ENCODE results near the gene COA1. TPM values are rescaled to one million over a fixed set of nuclear protein-coding genes. Genes with fewer than 3 reads are reported as not detected.
"Not testable (repeated sequence)": the region's sequence is repeated elsewhere in the genome, so short reads cannot be mapped to it uniquely, and the experiment has no call there.

COA1 gene
- total and polyA plus RNA-seq, 5 donors = 53.3 to 78.6 (median 63.2) TPM

DNA sequence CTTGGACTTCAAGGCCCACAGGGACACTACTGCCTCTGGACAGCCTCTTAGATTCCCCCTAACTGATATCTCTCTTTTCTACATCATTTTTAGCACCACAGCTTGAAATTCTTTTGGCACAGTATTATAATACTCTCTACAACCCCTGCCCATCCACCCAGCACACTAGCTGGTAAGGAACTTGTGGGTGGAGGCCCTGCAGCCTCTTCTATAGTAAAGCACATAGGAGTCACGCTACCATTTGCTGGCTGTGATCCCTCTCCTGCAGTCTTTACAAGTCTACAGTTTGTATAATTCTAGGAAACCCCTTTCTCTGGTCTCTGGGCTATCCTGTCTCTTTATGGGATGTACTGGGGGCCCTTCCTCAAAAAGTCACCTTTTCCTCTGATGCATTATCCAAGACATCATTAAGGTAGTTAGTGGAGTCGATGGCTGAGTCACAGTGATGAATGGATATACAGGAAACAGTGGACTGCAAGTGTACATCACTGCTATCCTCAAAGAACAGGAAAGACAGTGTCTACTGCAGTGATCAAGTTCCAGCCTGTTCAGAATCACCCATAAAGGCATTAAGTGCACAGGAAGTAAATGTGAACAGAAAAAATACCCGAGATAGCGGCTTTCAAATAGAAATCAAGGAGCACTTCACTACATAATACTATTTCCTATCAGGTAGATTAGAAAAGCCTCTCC lies 92.1 kb downstream of the COA1 start:
- peaks cover 9% of the 10 kb centered on the region for H3K4me1 ChIP-seq (ENCODE audit: control insufficient read depth, insufficient read depth, low read length)
- H3K27me3 ChIP-seq (ENCODE audit: control insufficient read depth, insufficient read depth) = no peaks in the 10 kb centered on the region
- no peak for DNase-seq
- 74% methylated on average over 4 of the region's 4 CpGs for WGBS
- H3K27ac ChIP-seq (ENCODE audit: low read length) = no peak overlapping the region
- no peaks in the 10 kb centered on the region for H3K9me3 ChIP-seq (ENCODE audit: control insufficient read depth, low read length)
- H3K4me3 ChIP-seq (ENCODE audit: low read length) = no peak overlapping the region
- no peak for ATAC-seq
- intact Hi-C loops (cut with DNase I) = no loop called here

- Histone ChIP-seq H3K27ac (ENCODE audit: low read length) (no peak overlapping the region), H3K9me3 (ENCODE audit: control insufficient read depth, low read length) (no peaks in the 10 kb centered on the region), H3K27me3 (ENCODE audit: control insufficient read depth, insufficient read depth) (no peaks in the 10 kb centered on the region), H3K4me1 (ENCODE audit: control insufficient read depth, insufficient read depth, low read length) (peaks cover 9% of the 10 kb centered on the region), H3K4me3 (ENCODE audit: low read length) (no peak overlapping the region)
- DNase-seq (no peak), ATAC-seq (peak in 1 of 2 donors; percentile 22)
- intact Hi-C loops (cut with DNase I) = no loop called here
- WGBS = 73% methylated on average over 6 of the region's 6 CpGs
These were observed 93.2 kb downstream of the COA1 start for GRCh38 chr7:43636093-43636492.

DNA sequence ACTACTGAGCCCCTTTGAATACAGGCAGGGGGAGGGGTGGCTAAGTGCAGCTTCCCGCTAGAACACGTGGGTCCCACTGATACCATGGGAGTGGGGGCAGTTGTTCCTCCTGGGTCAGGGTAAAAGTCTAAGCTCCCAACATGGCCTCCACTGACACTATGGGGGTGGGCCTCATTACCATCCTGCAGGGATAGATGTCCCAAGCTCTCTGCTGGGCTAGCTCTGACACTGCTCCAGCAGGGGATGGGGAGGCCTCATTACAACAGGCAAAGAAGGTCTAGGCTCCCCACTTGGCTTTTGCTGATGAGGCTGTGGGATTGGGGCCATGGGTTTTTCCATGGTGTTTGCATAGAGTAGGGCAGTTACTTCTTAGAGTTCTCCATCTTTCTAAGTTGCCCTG lies 94.9 kb downstream of the COA1 start:
- ATAC-seq (peak; percentile 15 to 44), DNase-seq (no peak)
- H3K4me1 ChIP-seq (ENCODE audit: control insufficient read depth, insufficient read depth, low read length) = peaks cover 2% of the 10 kb centered on the region
- intact Hi-C loops (cut with DNase I) = loop anchor here in 1 of 4 donors (5.0 kb wide), 1 partner anchor 37 kb away; no protein-coding TSS in a partner anchor
- H3K4me3 ChIP-seq (ENCODE audit: low read length) = no peak overlapping the region
- no peaks in the 10 kb centered on the region for H3K9me3 ChIP-seq (ENCODE audit: control insufficient read depth, low read length)
- 96% methylated on average over 2 of the region's 2 CpGs for WGBS
- no peak overlapping the region for H3K27ac ChIP-seq (ENCODE audit: low read length)
- no peaks in the 10 kb centered on the region for H3K27me3 ChIP-seq (ENCODE audit: control insufficient read depth, insufficient read depth)

DNA sequence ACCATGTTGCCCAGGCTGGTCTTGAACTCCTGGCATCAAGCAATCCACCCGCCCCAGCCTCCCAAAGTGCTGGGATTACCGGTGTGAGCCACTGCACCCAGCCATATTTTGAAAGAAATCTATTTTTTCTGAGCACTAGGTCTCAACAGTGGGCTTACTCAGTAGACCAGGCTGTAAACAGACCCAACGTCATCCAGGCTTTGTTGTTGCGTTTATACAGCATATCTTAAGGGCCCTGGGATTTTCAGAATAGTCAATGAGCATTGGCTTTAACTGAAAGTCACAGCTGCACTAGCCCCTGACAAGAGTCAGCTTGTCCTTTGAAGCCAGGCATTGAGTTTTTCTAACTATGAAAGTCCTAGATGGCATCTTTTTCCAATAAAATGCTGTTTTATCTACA lies 96.6 kb downstream of the COA1 start:
- ATAC-seq = no peak
- DNase-seq = peak in 1 of 3 donors; percentile 10
- Histone ChIP-seq H3K27ac (ENCODE audit: low read length) (no peak overlapping the region), H3K4me1 (ENCODE audit: control insufficient read depth, insufficient read depth, low read length) (no peaks in the 10 kb centered on the region), H3K4me3 (ENCODE audit: low read length) (no peak overlapping the region), H3K27me3 (ENCODE audit: control insufficient read depth, insufficient read depth) (no peaks in the 10 kb centered on the region), H3K9me3 (ENCODE audit: control insufficient read depth, low read length) (no peaks in the 10 kb centered on the region)
- WGBS = 95% methylated on average over 4 of the region's 4 CpGs
- intact Hi-C loops (cut with DNase I) = loop anchor here in 1 of 4 donors (5.0 kb wide), 1 partner anchor 35 kb away; no protein-coding TSS in a partner anchor

DNA sequence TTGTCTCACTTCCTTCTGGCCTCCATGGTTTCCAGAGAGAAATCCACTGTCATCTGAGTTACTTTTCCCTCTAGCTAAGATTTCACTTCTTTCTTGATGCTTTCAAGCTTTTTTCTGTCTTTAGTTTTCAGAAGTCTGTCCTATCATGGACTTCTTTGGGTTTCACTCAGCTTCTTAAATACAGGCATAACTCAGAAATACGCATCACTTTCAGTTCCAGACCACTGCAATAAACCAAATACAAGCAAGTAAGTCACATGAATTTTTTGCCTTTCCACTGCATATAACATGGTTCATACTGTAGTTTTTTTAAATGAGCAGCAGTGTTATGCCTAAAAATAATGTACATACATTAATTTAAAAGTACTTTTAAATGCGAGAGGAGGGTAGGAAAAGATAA lies 97.8 kb downstream of the COA1 start:
- intact Hi-C loops (cut with DNase I) = loop anchor here in 1 of 4 donors (5.0 kb wide), 1 partner anchor 34 kb away; no protein-coding TSS in a partner anchor

GRCh38 chr7:43630482-43630881 lies 98.8 kb downstream of the COA1 start:
- H3K27ac ChIP-seq (ENCODE audit: low read length) = no peak overlapping the region
- no peaks in the 10 kb centered on the region for H3K9me3 ChIP-seq (ENCODE audit: control insufficient read depth, low read length)
- DNase-seq (no peak), ATAC-seq (no peak)
- H3K4me1 ChIP-seq (ENCODE audit: control insufficient read depth, insufficient read depth, low read length) = peaks cover under 1% of the 10 kb centered on the region
- intact Hi-C loops (cut with DNase I) = loop anchor here in 1 of 4 donors (5.0 kb wide), 1 partner anchor 33 kb away; no protein-coding TSS in a partner anchor
- WGBS = 94% methylated on average over 3 of the region's 3 CpGs
- no peaks in the 10 kb centered on the region for H3K27me3 ChIP-seq (ENCODE audit: control insufficient read depth, insufficient read depth)
- H3K4me3 ChIP-seq (ENCODE audit: low read length) = no peak overlapping the region

More for the DNA sequence above, 97.8 kb downstream of the COA1 start:
- no peaks in the 10 kb centered on the region for H3K4me1 ChIP-seq (ENCODE audit: control insufficient read depth, insufficient read depth, low read length)
- H3K4me3 ChIP-seq (ENCODE audit: low read length) = no peak overlapping the region
- H3K27me3 ChIP-seq (ENCODE audit: control insufficient read depth, insufficient read depth) = no peaks in the 10 kb centered on the region
- no peak for ATAC-seq
- no peaks in the 10 kb centered on the region for H3K9me3 ChIP-seq (ENCODE audit: control insufficient read depth, low read length)
- WGBS = 98% methylated on average over 2 of the region's 2 CpGs
- H3K27ac ChIP-seq (ENCODE audit: low read length) = no peak overlapping the region
- no peak for DNase-seq

DNA sequence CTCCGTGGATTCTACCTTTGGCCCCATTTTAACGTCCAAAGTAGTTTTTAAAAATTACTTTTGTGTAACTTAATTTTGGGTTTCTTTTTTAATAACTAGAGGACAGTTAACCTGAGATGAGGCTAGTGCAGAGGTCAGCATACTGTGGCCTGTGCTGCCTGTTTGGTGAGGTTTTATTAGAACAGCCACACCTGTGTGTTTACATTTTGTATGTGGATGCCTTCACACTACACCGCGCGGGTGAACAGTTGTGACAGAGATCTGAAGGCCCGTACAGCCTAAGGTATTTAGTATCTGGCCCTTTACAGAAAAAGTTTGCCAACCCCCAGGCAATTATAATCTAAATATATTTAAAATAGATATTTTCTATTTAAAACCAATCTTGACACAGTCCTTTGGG lies 99.5 kb downstream of the COA1 start:
- intact Hi-C loops (cut with DNase I) = loop anchor here in 1 of 4 donors (5.0 kb wide), 1 partner anchor 33 kb away; no protein-coding TSS in a partner anchor

GRCh38 chr7:43628431-43628830 lies 100.9 kb downstream of the COA1 start:
- ATAC-seq (no peak), DNase-seq (no peak)
- H3K4me3 ChIP-seq (ENCODE audit: low read length) = no peak overlapping the region
- intact Hi-C loops (cut with DNase I) = no loop called here
- no peaks in the 10 kb centered on the region for H3K9me3 ChIP-seq (ENCODE audit: control insufficient read depth, low read length)
- no peaks in the 10 kb centered on the region for H3K27me3 ChIP-seq (ENCODE audit: control insufficient read depth, insufficient read depth)
- no peak overlapping the region for H3K27ac ChIP-seq (ENCODE audit: low read length)
- peaks cover 1% of the 10 kb centered on the region for H3K4me1 ChIP-seq (ENCODE audit: control insufficient read depth, insufficient read depth, low read length)
- whole genome bisulfite sequencing = 89% methylated on average over 2 of the region's 2 CpGs

More for the DNA sequence above, 99.5 kb downstream of the COA1 start:
- WGBS = 92% methylated on average over 6 of the region's 6 CpGs
- H3K9me3 ChIP-seq (ENCODE audit: control insufficient read depth, low read length) = no peaks in the 10 kb centered on the region
- H3K27ac ChIP-seq (ENCODE audit: low read length) = no peak overlapping the region
- no peaks in the 10 kb centered on the region for H3K27me3 ChIP-seq (ENCODE audit: control insufficient read depth, insufficient read depth)
- H3K4me3 ChIP-seq (ENCODE audit: low read length) = no peak overlapping the region
- no peak for ATAC-seq
- H3K4me1 ChIP-seq (ENCODE audit: control insufficient read depth, insufficient read depth, low read length) = peaks cover 1% of the 10 kb centered on the region
- DNase-seq = no peak

- intact Hi-C loops (cut with DNase I); H3K27me3 ChIP-seq (ENCODE audit: control insufficient read depth, insufficient read depth); H3K4me3 ChIP-seq (ENCODE audit: low read length); DNase-seq; H3K4me1 ChIP-seq (ENCODE audit: control insufficient read depth, insufficient read depth, low read length); H3K9me3 ChIP-seq (ENCODE audit: control insufficient read depth, low read length); ATAC-seq; H3K27ac ChIP-seq (ENCODE audit: low read length): not testable (repeated sequence)
- WGBS = 93% methylated on average over 3 of the region's 3 CpGs
These were observed 101.5 kb downstream of the COA1 start for GRCh38 chr7:43627798-43628197.

- H3K4me3 ChIP-seq (ENCODE audit: low read length) = no peak overlapping the region
- peaks cover 3% of the 10 kb centered on the region for H3K4me1 ChIP-seq (ENCODE audit: control insufficient read depth, insufficient read depth, low read length)
- ATAC-seq = no peak
- WGBS = 71% methylated on average over 2 of the region's 2 CpGs
- H3K9me3 ChIP-seq (ENCODE audit: control insufficient read depth, low read length) = no peaks in the 10 kb centered on the region
- no peak overlapping the region for H3K27ac ChIP-seq (ENCODE audit: low read length)
- DNase-seq = no peak
- intact Hi-C loops (cut with DNase I) = no loop called here
- H3K27me3 ChIP-seq (ENCODE audit: control insufficient read depth, insufficient read depth) = no peaks in the 10 kb centered on the region
These were observed 102.6 kb downstream of the COA1 start for GRCh38 chr7:43626695-43627094.

DNA sequence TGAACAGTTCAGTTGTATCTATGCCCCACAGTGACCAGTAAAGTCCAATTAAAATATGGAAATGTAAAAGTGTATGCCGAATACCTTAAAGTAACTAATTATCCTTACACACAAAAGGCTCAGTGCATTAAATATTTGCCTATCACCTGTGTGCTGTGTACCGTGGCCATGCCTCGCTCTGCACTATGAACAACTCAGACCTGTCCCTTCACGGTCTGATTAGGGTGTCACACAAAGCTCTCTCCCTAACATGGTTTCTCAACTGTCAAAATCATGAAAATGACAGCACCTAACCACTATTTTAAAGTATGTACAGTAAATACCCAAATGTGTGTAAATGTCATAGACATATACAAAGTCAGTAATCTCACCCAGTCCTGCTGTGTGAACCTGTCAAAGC lies 103.3 kb downstream of the COA1 start:
- Histone ChIP-seq H3K4me1 (ENCODE audit: control insufficient read depth, insufficient read depth, low read length) (peaks cover 3% of the 10 kb centered on the region), H3K4me3 (ENCODE audit: low read length) (no peak overlapping the region), H3K9me3 (ENCODE audit: control insufficient read depth, low read length) (no peaks in the 10 kb centered on the region), H3K27me3 (ENCODE audit: control insufficient read depth, insufficient read depth) (no peaks in the 10 kb centered on the region), H3K27ac (ENCODE audit: low read length) (peak overlapping the region; percentile 35)
- ATAC-seq = peak; percentile 48 to 65
- intact Hi-C loops (cut with DNase I) = no loop called here
- no peak for DNase-seq
- WGBS = 84% methylated on average over 4 of the region's 4 CpGs
